B cell (primary cell): ENCODE data around the gene MAP3K20.

Source experiments
- CTCF ChIP-seq: fragments of 200-600 bp; IDR thresholded peaks from one replicate; pipeline ENCODE4 v1.8.0; 2022; ENCODE audit warnings: antibody characterized with exemption, mild to moderate bottlenecking
- EZH2 ChIP-seq: IDR thresholded peaks from 2 replicates; pipeline ENCODE4 v1.6.1; 2012; ENCODE audit warnings: borderline replicate concordance, low read depth, mild to moderate bottlenecking, moderate library complexity, low read length; ENCODE audit not compliant: insufficient read depth, poor library complexity, severe bottlenecking

- TF ChIP-seq CTCF (no peak), EZH2 (no peak)
Measured at GRCh38 chr2:173028141-173028540, 47.5 kb upstream of the MAP3K20 start.
